ENCODE measurements around the gene LRMDA.
"Not testable (repeated sequence)": the region's sequence is repeated elsewhere in the genome, so short reads cannot be mapped to it uniquely, and the experiment has no call there.

The LRMDA gene

GRCh38 chr10:76523246-76523645 is 1091.8 kb downstream of the LRMDA start:
- no peak overlapping the region for H3K4me3 ChIP-seq (ENCODE audit: low read depth, low read length)
- H3K36me3 ChIP-seq (ENCODE audit: control insufficient read depth, insufficient read depth, low read length), result no peaks in the 10 kb centered on the region
- no peak overlapping the region for H2AFZ ChIP-seq
- no peak overlapping the region for H3K9ac ChIP-seq
- no peaks in the 10 kb centered on the region for H3K27me3 ChIP-seq (ENCODE audit: control insufficient read depth, insufficient read depth, low read length)
- no peak overlapping the region for H3K4me2 ChIP-seq (ENCODE audit: low read length)
- H3K9me3 ChIP-seq (ENCODE audit: control insufficient read depth, low read length), result no peaks in the 10 kb centered on the region
- H3K79me2 ChIP-seq, result no peaks in the 10 kb centered on the region
- H3K27ac ChIP-seq, result no peak overlapping the region
- H3K4me1 ChIP-seq, result no peaks in the 10 kb centered on the region
- TF ChIP-seq, protein P1, sequence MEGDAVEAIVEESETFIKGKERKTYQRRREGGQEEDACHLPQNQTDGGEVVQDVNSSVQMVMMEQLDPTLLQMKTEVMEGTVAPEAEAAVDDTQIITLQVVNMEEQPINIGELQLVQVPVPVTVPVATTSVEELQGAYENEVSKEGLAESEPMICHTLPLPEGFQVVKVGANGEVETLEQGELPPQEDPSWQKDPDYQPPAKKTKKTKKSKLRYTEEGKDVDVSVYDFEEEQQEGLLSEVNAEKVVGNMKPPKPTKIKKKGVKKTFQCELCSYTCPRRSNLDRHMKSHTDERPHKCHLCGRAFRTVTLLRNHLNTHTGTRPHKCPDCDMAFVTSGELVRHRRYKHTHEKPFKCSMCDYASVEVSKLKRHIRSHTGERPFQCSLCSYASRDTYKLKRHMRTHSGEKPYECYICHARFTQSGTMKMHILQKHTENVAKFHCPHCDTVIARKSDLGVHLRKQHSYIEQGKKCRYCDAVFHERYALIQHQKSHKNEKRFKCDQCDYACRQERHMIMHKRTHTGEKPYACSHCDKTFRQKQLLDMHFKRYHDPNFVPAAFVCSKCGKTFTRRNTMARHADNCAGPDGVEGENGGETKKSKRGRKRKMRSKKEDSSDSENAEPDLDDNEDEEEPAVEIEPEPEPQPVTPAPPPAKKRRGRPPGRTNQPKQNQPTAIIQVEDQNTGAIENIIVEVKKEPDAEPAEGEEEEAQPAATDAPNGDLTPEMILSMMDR (IDR thresholded peaks at IDR 0.05), result no peak

GRCh38 chr10:76523791-76524351 is 1092.4 kb downstream of the LRMDA start:
- Histone ChIP-seq H3K79me2 (no peaks in the 10 kb centered on the region), H3K27me3 (ENCODE audit: control insufficient read depth, insufficient read depth, low read length) (no peaks in the 10 kb centered on the region), H3K4me1 (no peaks in the 10 kb centered on the region), H3K36me3 (ENCODE audit: control insufficient read depth, insufficient read depth, low read length) (no peaks in the 10 kb centered on the region), H3K4me2 (ENCODE audit: low read length) (no peak overlapping the region), H3K9ac (no peak overlapping the region), H2AFZ (no peak overlapping the region), H3K4me3 (ENCODE audit: low read depth, low read length) (no peak overlapping the region), H3K27ac (no peak overlapping the region), H3K9me3 (ENCODE audit: control insufficient read depth, low read length) (no peaks in the 10 kb centered on the region)
- TF ChIP-seq, protein P1 (IDR thresholded peaks at IDR 0.05), result no peak

DNA sequence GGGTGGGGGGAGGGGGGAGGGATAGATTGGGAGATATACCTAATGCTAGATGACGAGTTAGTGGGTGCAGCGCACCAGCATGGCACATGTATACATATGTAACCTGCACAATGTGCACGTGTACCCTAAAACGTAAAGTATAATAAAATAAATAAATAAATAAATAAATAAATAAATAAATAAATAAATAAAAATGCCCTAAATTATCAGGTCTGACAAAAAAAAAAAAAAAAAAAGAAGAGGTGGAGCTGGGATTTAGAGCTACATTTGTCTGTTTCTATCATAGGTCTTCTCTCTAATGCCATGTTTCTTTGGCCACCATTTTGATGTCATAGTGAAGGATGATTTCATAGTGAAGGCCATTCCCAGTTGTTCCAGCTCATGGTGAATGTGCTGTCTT is 1095.4 kb downstream of the LRMDA start:
- not testable (repeated sequence) for H3K36me3 ChIP-seq (ENCODE audit: control insufficient read depth, insufficient read depth, low read length); H3K27ac ChIP-seq; H3K9ac ChIP-seq; H3K9me3 ChIP-seq (ENCODE audit: control insufficient read depth, low read length); H3K27me3 ChIP-seq (ENCODE audit: control insufficient read depth, insufficient read depth, low read length); H3K4me3 ChIP-seq (ENCODE audit: low read depth, low read length); H2AFZ ChIP-seq; H3K79me2 ChIP-seq; H3K4me2 ChIP-seq (ENCODE audit: low read length); H3K4me1 ChIP-seq

DNA sequence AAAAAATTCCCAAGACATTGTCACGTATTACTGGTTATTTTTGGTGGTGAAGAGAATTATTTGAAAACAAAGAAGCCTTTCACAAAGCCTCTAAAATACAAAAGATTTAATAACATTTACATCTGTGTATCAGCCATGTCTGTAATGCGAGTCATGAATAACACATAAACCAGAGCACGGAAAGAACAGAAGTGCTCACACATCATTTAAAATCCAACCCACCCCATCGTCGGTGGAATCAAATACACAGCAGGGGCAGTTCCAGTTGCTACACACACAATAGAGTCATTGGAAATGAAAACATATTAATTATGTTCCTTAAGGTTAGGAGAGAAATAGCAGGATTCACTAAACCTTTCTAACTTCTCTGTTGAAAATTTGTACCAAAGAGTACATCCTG is 1108.9 kb downstream of the LRMDA start:
- Histone ChIP-seq H3K9me3 (ENCODE audit: control insufficient read depth, low read length) (no peaks in the 10 kb centered on the region), H3K9ac (no peak overlapping the region), H2AFZ (no peak overlapping the region), H3K36me3 (ENCODE audit: control insufficient read depth, insufficient read depth, low read length) (no peaks in the 10 kb centered on the region), H3K4me2 (ENCODE audit: low read length) (no peak overlapping the region), H3K4me3 (ENCODE audit: low read depth, low read length) (no peak overlapping the region), H3K27me3 (ENCODE audit: control insufficient read depth, insufficient read depth, low read length) (no peaks in the 10 kb centered on the region), H3K4me1 (no peaks in the 10 kb centered on the region), H3K79me2 (no peaks in the 10 kb centered on the region), H3K27ac (no peak overlapping the region)
- TF ChIP-seq, protein P1 (IDR thresholded peaks at IDR 0.05), result no peak

- Histone ChIP-seq H3K9ac (no peak overlapping the region), H3K9me3 (ENCODE audit: control insufficient read depth, low read length) (no peaks in the 10 kb centered on the region), H3K4me1 (no peaks in the 10 kb centered on the region), H2AFZ (no peak overlapping the region), H3K27me3 (ENCODE audit: control insufficient read depth, insufficient read depth, low read length) (no peaks in the 10 kb centered on the region), H3K4me3 (ENCODE audit: low read depth, low read length) (no peak overlapping the region), H3K4me2 (ENCODE audit: low read length) (no peak overlapping the region), H3K36me3 (ENCODE audit: control insufficient read depth, insufficient read depth, low read length) (no peaks in the 10 kb centered on the region), H3K79me2 (no peaks in the 10 kb centered on the region), H3K27ac (no peak overlapping the region)
- TF ChIP-seq, protein P1 (IDR thresholded peaks at IDR 0.05), result no peak
Observed at GRCh38 chr10:76540786-76541185, 1109.4 kb downstream of the LRMDA start.

All from parathyroid adenoma (tissue), 2 donors.